Measurements from ENCODE around the gene MATK.
A peak's percentile ranks its signal among the peaks of the same experiment; 100 is the strongest.
"Not testable (repeated sequence)": the region's sequence is repeated elsewhere in the genome, so short reads cannot be mapped to it uniquely, and the experiment has no call there.

The MATK gene

DNA sequence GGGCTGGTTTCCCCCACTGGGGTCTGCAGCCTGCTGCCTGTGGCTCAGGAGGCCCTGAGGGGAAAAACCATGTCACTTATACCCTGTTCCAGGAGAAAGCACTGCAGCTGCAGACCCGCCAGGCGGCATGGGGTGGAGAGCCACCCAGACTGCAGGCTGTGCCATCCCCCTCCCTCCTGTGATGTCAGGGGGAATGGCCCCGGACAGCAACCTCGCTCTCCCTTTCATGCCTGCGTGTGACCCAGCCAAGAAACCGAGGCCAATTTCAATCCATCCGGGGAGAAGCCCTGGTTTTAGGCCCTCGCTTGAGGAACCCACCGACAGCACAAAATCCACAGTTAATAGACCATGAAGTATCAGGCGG, 37.2 kb upstream of the MATK start:
- DNase-seq (ENCODE audit: insufficient read length), result no peak
- FAIRE-seq, result no peak
- TF ChIP-seq POLR2AphosphoS5 (IDR thresholded peaks at IDR 0.05; ENCODE audit: low read depth, low read length) (no peak), TAF1 (IDR thresholded peaks at IDR 0.05; ENCODE audit: borderline replicate concordance, low read depth, low read length) (no peak)

DNA sequence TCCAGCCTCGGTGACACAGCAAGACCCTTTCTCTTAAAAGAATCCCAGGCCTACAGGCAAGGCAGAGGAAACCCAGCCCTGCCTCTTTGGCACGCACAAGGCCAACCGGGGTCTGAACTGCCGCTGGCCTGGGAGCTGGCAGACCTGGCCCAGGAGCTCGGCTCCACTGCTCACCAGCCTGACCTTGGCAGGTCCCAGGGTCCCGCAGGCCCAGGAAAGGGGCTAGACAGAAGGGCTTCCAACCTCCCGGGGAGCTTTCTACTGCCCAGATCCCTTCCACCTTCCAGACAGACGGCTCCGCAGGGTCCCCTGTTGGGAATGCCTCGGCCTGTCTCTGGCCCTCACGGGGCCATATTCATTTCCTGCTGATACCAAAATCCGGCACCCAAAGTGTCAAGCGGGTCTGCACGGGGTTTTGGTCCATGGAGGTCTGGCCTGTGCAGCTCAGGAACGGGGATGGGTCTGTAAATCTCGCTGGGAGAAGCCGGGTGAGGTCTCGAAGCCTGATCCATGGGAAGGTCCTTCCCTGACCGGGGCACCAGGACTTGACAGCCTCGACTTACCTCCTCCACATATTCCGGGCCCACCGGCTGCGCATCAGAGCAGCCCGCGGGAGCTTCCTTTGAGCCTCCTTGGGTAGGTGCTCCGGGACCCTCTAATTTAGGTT, 36.6 kb upstream of the MATK start:
- DNase-seq (ENCODE audit: insufficient read length), result no peak
- no peak for FAIRE-seq
- TF ChIP-seq POLR2AphosphoS5 (IDR thresholded peaks at IDR 0.05; ENCODE audit: low read depth, low read length) (no peak), POLR2A (IDR thresholded peaks at IDR 0.05; ENCODE audit: low read depth, low read length) (no peak), TAF1 (IDR thresholded peaks at IDR 0.05; ENCODE audit: borderline replicate concordance, low read depth, low read length) (no peak)

- FAIRE-seq (peak; percentile 50), DNase-seq (ENCODE audit: insufficient read length) (peak; percentile 86)
- TF ChIP-seq TAF1 (IDR thresholded peaks at IDR 0.05; ENCODE audit: borderline replicate concordance, low read depth, low read length), result no peak
- TF ChIP-seq POLR2A (IDR thresholded peaks at IDR 0.05; ENCODE audit: low read depth, low read length), result no peak
- no peak for TF ChIP-seq POLR2AphosphoS5 (IDR thresholded peaks at IDR 0.05; ENCODE audit: low read depth, low read length)
Measured at GRCh38 chr19:3821857-3822364, 35.7 kb upstream of the MATK start.

- TF ChIP-seq POLR2AphosphoS5 (IDR thresholded peaks at IDR 0.05; ENCODE audit: low read depth, low read length), result no peak
- TF ChIP-seq POLR2A (IDR thresholded peaks at IDR 0.05; ENCODE audit: low read depth, low read length), result no peak
- no peak for TF ChIP-seq TAF1 (IDR thresholded peaks at IDR 0.05; ENCODE audit: borderline replicate concordance, low read depth, low read length)
- FAIRE-seq (no peak), DNase-seq (ENCODE audit: insufficient read length) (no peak)
Measured at GRCh38 chr19:3821156-3821555, 35.0 kb upstream of the MATK start.

GRCh38 chr19:3819989-3820388, 33.8 kb upstream of the MATK start:
- TF ChIP-seq POLR2A (IDR thresholded peaks at IDR 0.05; ENCODE audit: low read depth, low read length), result no peak
- no peak for TF ChIP-seq POLR2AphosphoS5 (IDR thresholded peaks at IDR 0.05; ENCODE audit: low read depth, low read length)
- no peak for TF ChIP-seq TAF1 (IDR thresholded peaks at IDR 0.05; ENCODE audit: borderline replicate concordance, low read depth, low read length)
- FAIRE-seq (no peak), DNase-seq (ENCODE audit: insufficient read length) (no peak)

DNA sequence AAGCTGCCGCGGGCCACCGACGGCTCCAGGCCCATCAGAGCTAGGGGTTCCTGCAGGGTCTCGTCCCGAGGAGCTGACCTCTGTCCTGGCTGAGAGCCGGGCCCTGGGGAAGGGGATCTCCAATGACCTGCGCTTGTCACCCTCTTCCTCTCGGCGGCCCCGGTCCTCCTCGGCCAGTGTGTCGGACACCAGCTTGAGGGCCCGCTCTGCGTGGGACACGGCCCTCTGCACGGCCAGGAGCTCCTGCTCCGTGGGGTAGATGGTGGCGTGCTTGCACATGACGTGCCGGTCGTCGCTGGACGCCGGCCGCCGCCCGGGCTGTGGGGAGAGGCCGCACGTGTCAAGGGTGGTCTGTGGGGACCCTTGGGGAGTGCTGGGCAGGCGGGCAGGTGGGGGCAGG, 32.7 kb upstream of the MATK start:
- DNase-seq (ENCODE audit: insufficient read length) (no peak), FAIRE-seq (no peak)
- no peak for TF ChIP-seq TAF1 (IDR thresholded peaks at IDR 0.05; ENCODE audit: borderline replicate concordance, low read depth, low read length)
- no peak for TF ChIP-seq POLR2A (IDR thresholded peaks at IDR 0.05; ENCODE audit: low read depth, low read length)
- TF ChIP-seq POLR2AphosphoS5 (IDR thresholded peaks at IDR 0.05; ENCODE audit: low read depth, low read length), result no peak

GRCh38 chr19:3818466-3818865, 32.3 kb upstream of the MATK start:
- no peak for FAIRE-seq
- TF ChIP-seq POLR2A (IDR thresholded peaks at IDR 0.05; ENCODE audit: low read depth, low read length) (no peak), POLR2AphosphoS5 (IDR thresholded peaks at IDR 0.05; ENCODE audit: low read depth, low read length) (no peak), TAF1 (IDR thresholded peaks at IDR 0.05; ENCODE audit: borderline replicate concordance, low read depth, low read length) (no peak)
- no peak for DNase-seq (ENCODE audit: insufficient read length)

DNA sequence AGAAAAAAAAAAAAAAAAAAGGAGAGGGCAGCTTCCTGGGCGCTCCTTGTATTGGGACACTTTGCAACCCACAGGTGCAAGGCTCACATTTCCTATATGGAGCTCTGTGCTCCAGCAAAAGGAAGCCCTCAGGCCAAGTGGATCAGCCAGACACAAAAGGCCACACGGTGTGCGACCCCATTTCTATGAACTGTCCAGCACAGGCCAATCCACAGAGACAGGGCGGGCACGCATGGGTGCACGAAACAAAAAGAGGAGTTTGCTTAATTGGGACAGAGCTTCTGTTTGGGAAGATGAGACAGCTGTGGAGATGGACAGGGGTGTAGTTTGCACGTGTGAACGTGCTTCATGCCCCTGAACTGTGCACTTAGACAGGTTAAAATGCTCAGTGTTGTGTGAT, 31.6 kb upstream of the MATK start:
- no peak for TF ChIP-seq POLR2AphosphoS5 (IDR thresholded peaks at IDR 0.05; ENCODE audit: low read depth, low read length)
- no peak for TF ChIP-seq POLR2A (IDR thresholded peaks at IDR 0.05; ENCODE audit: low read depth, low read length)
- no peak for TF ChIP-seq TAF1 (IDR thresholded peaks at IDR 0.05; ENCODE audit: borderline replicate concordance, low read depth, low read length)
- DNase-seq (ENCODE audit: insufficient read length), result no peak
- FAIRE-seq, result peak; percentile 24

- TF ChIP-seq POLR2AphosphoS5 (IDR thresholded peaks at IDR 0.05; ENCODE audit: low read depth, low read length) (no peak), TAF1 (IDR thresholded peaks at IDR 0.05; ENCODE audit: borderline replicate concordance, low read depth, low read length) (no peak), POLR2A (IDR thresholded peaks at IDR 0.05; ENCODE audit: low read depth, low read length) (no peak)
- no peak for DNase-seq (ENCODE audit: insufficient read length)
- FAIRE-seq, result no peak
Measured at GRCh38 chr19:3816566-3817218, 30.5 kb upstream of the MATK start.

- DNase-seq (ENCODE audit: insufficient read length); FAIRE-seq: not testable (repeated sequence)
Measured at GRCh38 chr19:3816148-3816547, 30.0 kb upstream of the MATK start.

DNA sequence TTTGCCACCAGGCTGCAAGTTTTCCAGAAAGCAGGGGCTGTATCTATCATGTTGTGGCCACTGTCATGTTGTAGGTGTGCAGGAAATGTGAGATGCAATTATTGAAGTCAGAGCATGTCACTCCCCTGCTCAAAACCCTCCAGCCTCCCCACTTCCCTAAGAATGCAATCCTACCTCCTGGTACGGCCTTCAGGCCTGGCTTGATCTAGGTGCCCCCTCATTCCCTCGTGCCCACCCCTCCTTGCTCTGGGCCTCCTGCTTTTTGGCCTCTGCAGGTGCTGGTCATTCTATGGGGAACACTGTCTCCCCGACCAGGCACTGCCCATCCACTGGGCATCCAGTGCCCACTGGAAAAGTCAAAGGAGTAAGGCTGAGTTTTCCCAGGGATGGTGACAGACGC, 28.5 kb upstream of the MATK start:
- DNase-seq (ENCODE audit: insufficient read length), result no peak
- FAIRE-seq, result no peak
- TF ChIP-seq POLR2A (IDR thresholded peaks at IDR 0.05; ENCODE audit: low read depth, low read length) (no peak), POLR2AphosphoS5 (IDR thresholded peaks at IDR 0.05; ENCODE audit: low read depth, low read length) (no peak), TAF1 (IDR thresholded peaks at IDR 0.05; ENCODE audit: borderline replicate concordance, low read depth, low read length) (no peak)

Data from GM12892 (cell line).